Effector CD8-positive, alpha-beta T cell (primary cell): ENCODE results near the gene CD84.
"Not testable (repeated sequence)": the region's sequence is repeated elsewhere in the genome, so short reads cannot be mapped to it uniquely, and the experiment has no call there.

Experiments used
- DNase-seq: peaks from one replicate; lab custom pipeline; 2025; lab: John Stamatoyannopoulos, UW
- total RNA-seq, 4 experiments: gene quantifications; one replicate each; lab custom pipeline; 2026; lab: John Stamatoyannopoulos, UW

Gene CD84
- total RNA-seq, result 102 to 306 (median 158) reads per million in 4 experiments

GRCh38 chr1:160579216-160579701 lies at the start of gene CD84:
CD84 (minus strand) TSS chr1:160579496; CDS start chr1:160579437, 59 bp downstream.
- DNase-seq, result no peak

- no peak for DNase-seq
Observed at GRCh38 chr1:160628799-160629263, 49.5 kb upstream of the CD84 start.

GRCh38 chr1:160627677-160628289 lies 48.5 kb upstream of the CD84 start:
- DNase-seq, result not testable (repeated sequence)

- no peak for DNase-seq
Observed at GRCh38 chr1:160626509-160627342, 47.4 kb upstream of the CD84 start.

GRCh38 chr1:160625725-160626498 lies 46.6 kb upstream of the CD84 start:
- no peak for DNase-seq

- DNase-seq, result no peak
Observed at GRCh38 chr1:160625321-160625720, 46.0 kb upstream of the CD84 start.

- no peak for DNase-seq
Observed at GRCh38 chr1:160624464-160624863, 45.2 kb upstream of the CD84 start.

GRCh38 chr1:160623862-160624261 lies 44.6 kb upstream of the CD84 start:
- no peak for DNase-seq

GRCh38 chr1:160623227-160623633 lies 43.9 kb upstream of the CD84 start:
- DNase-seq, result no peak

- DNase-seq, result no peak
Observed at GRCh38 chr1:160622501-160623226, 43.4 kb upstream of the CD84 start.

- no peak for DNase-seq
Observed at GRCh38 chr1:160621633-160622413, 42.5 kb upstream of the CD84 start.

- no peak for DNase-seq
Observed at GRCh38 chr1:160620942-160621632, 41.8 kb upstream of the CD84 start.

GRCh38 chr1:160619742-160620277 lies 40.5 kb upstream of the CD84 start:
- DNase-seq, result no peak

GRCh38 chr1:160618763-160619274 lies 39.5 kb upstream of the CD84 start:
- no peak for DNase-seq

GRCh38 chr1:160618327-160618726 lies 39.0 kb upstream of the CD84 start:
- DNase-seq, result no peak

- DNase-seq, result no peak
Observed at GRCh38 chr1:160615660-160616059, 36.4 kb upstream of the CD84 start.

- DNase-seq, result no peak
Observed at GRCh38 chr1:160614410-160614809, 35.1 kb upstream of the CD84 start.

- DNase-seq, result no peak
Observed at GRCh38 chr1:160612613-160613218, 33.4 kb upstream of the CD84 start.

- no peak for DNase-seq
Observed at GRCh38 chr1:160610569-160611242, 31.4 kb upstream of the CD84 start.
